ENCODE data around the gene METTL23.

DNA sequence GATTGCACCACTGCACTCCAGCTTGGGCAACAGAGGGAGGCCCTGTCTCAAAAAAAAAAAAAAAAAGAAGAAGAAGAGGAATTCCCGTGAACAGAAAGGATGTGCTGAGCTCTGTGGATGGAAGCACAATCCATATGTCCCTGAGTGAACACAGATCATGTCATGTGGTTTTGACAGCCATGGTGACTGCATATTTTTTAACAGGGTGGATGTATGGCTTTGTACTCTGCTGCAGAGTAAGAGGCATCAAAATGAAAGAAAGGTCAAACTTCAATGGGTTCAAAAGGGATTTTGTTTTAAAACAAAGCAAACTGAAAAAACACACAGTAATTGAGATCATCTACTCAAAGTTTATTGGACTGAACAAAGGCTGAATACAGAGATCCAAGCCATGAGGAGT lies 47.4 kb upstream of the METTL23 start:
- TF ChIP-seq ZNF274 (IDR thresholded peaks at IDR 0.05; ENCODE audit: low read depth, low read length) = no peak
- no peak for TF ChIP-seq YY1 (IDR thresholded peaks at IDR 0.05; ENCODE audit: insufficient read depth, insufficient read length)

All from NT2/D1 (cell line).